Measurements from ENCODE around the gene ABHD6. TPM values are rescaled to one million over a fixed set of nuclear protein-coding genes. Genes with fewer than 3 reads are reported as not detected.

The ABHD6 gene
- total RNA-seq, 1 donor from 2014 or later = 3.9 TPM

DNA sequence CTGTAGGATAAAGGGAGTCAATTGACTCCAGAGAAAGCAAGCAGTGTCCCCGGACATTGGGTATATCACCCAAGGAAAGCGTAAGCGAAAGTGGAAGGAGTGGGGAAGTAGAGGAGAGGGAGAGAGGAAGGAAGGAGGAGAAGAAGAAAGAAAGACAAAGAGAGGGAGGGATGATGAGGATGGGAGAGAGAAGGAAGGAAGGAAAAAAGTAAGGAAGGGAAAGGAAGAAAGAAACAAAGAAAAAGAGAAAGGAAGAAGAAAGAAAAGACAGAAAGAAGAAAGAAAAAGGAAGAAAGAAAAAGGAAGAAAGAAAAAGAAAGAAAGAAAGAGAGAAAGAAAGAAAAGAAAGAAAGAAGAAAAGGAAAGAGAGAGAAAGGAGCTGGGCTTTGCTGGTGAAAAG, 27.7 kb upstream of the ABHD6 start:
- H3K4me1 ChIP-seq (ENCODE audit: insufficient read depth, low read length) = peaks cover 11% of the 10 kb centered on the region
- DNase-seq (ENCODE audit: low read depth) (no peak), FAIRE-seq (no peak)
- Mint-ChIP-seq H3K4me1 (ENCODE audit: low read depth, unreplicated experiment) (no peaks in the 10 kb centered on the region), H3K4me3 (ENCODE audit: unreplicated experiment) (no peak overlapping the region), H3K27me3 (ENCODE audit: low read depth, unreplicated experiment) (peaks cover 38% of the 10 kb centered on the region), H3K36me3 (ENCODE audit: low read depth, unreplicated experiment) (no peaks in the 10 kb centered on the region), H3K27ac (ENCODE audit: unreplicated experiment) (no peak overlapping the region), H3K9me3 (ENCODE audit: unreplicated experiment) (no peaks in the 10 kb centered on the region)
- peaks cover 11% of the 10 kb centered on the region for H3K27me3 ChIP-seq (ENCODE audit: insufficient read depth, low read length)
- H3K79me2 ChIP-seq (ENCODE audit: insufficient read depth, low read length) = no peaks in the 10 kb centered on the region
- H3K36me3 ChIP-seq (ENCODE audit: insufficient read depth, low read length) = no peaks in the 10 kb centered on the region
- TF ChIP-seq, protein P1, sequence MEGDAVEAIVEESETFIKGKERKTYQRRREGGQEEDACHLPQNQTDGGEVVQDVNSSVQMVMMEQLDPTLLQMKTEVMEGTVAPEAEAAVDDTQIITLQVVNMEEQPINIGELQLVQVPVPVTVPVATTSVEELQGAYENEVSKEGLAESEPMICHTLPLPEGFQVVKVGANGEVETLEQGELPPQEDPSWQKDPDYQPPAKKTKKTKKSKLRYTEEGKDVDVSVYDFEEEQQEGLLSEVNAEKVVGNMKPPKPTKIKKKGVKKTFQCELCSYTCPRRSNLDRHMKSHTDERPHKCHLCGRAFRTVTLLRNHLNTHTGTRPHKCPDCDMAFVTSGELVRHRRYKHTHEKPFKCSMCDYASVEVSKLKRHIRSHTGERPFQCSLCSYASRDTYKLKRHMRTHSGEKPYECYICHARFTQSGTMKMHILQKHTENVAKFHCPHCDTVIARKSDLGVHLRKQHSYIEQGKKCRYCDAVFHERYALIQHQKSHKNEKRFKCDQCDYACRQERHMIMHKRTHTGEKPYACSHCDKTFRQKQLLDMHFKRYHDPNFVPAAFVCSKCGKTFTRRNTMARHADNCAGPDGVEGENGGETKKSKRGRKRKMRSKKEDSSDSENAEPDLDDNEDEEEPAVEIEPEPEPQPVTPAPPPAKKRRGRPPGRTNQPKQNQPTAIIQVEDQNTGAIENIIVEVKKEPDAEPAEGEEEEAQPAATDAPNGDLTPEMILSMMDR (IDR thresholded peaks at IDR 0.05; ENCODE audit: insufficient read depth, low read depth, low read length) = no peak
- TF ChIP-seq EZH2 (IDR thresholded peaks at IDR 0.05; ENCODE audit: insufficient read depth, low read length) = no peak
- H4K20me1 ChIP-seq (ENCODE audit: insufficient read depth, low read length) = no peaks in the 10 kb centered on the region
- no peak overlapping the region for H2AFZ ChIP-seq (ENCODE audit: low read depth, low read length)
- H3K9me3 ChIP-seq (ENCODE audit: insufficient read depth, low read depth, low read length) = no peaks in the 10 kb centered on the region
- no peak overlapping the region for H3K4me3 ChIP-seq (ENCODE audit: insufficient read depth, low read depth, low read length)
- no peak overlapping the region for H3K9ac ChIP-seq (ENCODE audit: low read length)
- no peak overlapping the region for H3K4me2 ChIP-seq (ENCODE audit: low read length)
- H3K27ac ChIP-seq (ENCODE audit: low read depth, low read length) = no peak overlapping the region

DNA sequence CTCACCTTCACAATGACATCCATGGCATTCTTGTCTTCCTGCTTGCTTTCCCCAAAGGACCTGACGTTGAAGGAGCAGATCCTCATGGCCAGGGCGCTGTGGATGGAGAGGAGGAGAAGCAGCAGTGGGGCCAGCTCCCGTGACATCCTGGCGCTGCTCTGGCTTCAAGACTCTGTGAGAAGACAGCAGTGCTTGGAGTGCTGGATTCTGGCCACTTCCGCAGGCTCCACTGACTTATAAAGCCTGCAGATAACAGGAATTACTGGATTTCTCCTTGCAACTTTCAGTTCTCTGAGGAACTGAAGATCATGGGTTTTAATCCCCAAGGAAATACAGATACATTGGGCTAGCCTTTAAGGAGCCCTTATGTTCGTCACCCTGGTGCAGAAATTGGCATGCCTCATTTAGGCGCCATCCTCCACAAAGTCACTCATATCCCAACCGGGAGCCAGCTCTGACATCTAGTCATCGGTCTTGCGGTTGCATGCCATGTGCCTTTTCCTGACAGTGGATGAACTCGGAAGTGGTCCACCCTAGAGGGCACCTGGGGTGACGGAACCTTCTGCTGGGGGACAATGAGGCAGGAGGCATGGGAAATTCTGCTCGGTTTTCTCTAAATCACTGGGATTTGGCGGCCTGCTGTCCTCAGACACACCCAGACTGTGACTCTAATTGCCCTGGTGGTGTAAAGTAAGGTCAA, 26.7 kb upstream of the ABHD6 start, which contains the start of gene DNASE1L3:
Gene DNASE1L3, minus strand, starts transcription at position 212 of the 700 bp plus-strand sequence. Its CDS starts 66 bp downstream, at position 146.
- H3K4me2 ChIP-seq (ENCODE audit: low read length) = no peak within 1 kb of the TSS
- H3K27ac Mint-ChIP-seq (ENCODE audit: unreplicated experiment) = no peak within 1 kb of the TSS

More for the DNA sequence above, 26.7 kb upstream of the ABHD6 start, which contains the start of gene DNASE1L3:
- Histone ChIP-seq H3K9ac (ENCODE audit: low read length) (no peak within 1 kb of the TSS), H2AFZ (ENCODE audit: low read depth, low read length) (no peak within 1 kb of the TSS), H3K27ac (ENCODE audit: low read depth, low read length) (no peak within 1 kb of the TSS), H3K27me3 (ENCODE audit: insufficient read depth, low read length) (peaks cover 15% of the 10 kb centered on the region), H3K36me3 (ENCODE audit: insufficient read depth, low read length) (no peaks in the 10 kb centered on the region), H3K4me1 (ENCODE audit: insufficient read depth, low read length) (peaks cover 11% of the 10 kb centered on the region), H3K4me3 (ENCODE audit: insufficient read depth, low read depth, low read length) (no peak within 1 kb of the TSS), H3K9me3 (ENCODE audit: insufficient read depth, low read depth, low read length) (no peaks in the 10 kb centered on the region), H3K79me2 (ENCODE audit: insufficient read depth, low read length) (no peaks in the 10 kb centered on the region), H4K20me1 (ENCODE audit: insufficient read depth, low read length) (no peaks in the 10 kb centered on the region)
- Mint-ChIP-seq H3K4me1 (ENCODE audit: low read depth, unreplicated experiment) (peaks cover 2% of the 10 kb centered on the region), H3K36me3 (ENCODE audit: low read depth, unreplicated experiment) (no peaks in the 10 kb centered on the region), H3K27me3 (ENCODE audit: low read depth, unreplicated experiment) (peaks cover 46% of the 10 kb centered on the region), H3K4me3 (ENCODE audit: unreplicated experiment) (no peak within 1 kb of the TSS), H3K9me3 (ENCODE audit: unreplicated experiment) (peaks cover 2% of the 10 kb centered on the region)
- no peak for DNase-seq (ENCODE audit: low read depth)
- TF ChIP-seq, protein P1 (IDR thresholded peaks at IDR 0.05; ENCODE audit: insufficient read depth, low read depth, low read length) = no peak
- no peak for TF ChIP-seq EZH2 (IDR thresholded peaks at IDR 0.05; ENCODE audit: insufficient read depth, low read length)
- no peak for FAIRE-seq
